Measurements from ENCODE around the gene IL36G. TPM values are rescaled to one million over a fixed set of nuclear protein-coding genes. Genes with fewer than 3 reads are reported as not detected.
"Not testable (repeated sequence)": the region's sequence is repeated elsewhere in the genome, so short reads cannot be mapped to it uniquely, and the experiment has no call there.

IL36G gene
- total RNA-seq = not detected

- ATAC-seq (ENCODE audit: low FRiP score) (no peak), DNase-seq (ENCODE audit: low spot score) (no peak)
- no peak for TF ChIP-seq CTCF (IDR thresholded peaks at IDR 0.05)
These were observed at the start of gene IL36G for GRCh38 chr2:112977559-112978056. Gene IL36G (plus strand): TSS chr2:112978006. CDS start chr2:112978639, 633 bp downstream.

GRCh38 chr2:112933261-112933660, 44.5 kb upstream of the IL36G start:
- ATAC-seq (ENCODE audit: low FRiP score) (no peak), DNase-seq (ENCODE audit: low spot score) (no peak)

GRCh38 chr2:112934117-112934516, 43.7 kb upstream of the IL36G start:
- not testable (repeated sequence) for ATAC-seq (ENCODE audit: low FRiP score)

More at GRCh38 chr2:112933261-112933660, 44.5 kb upstream of the IL36G start:
- no peak for TF ChIP-seq CTCF (IDR thresholded peaks at IDR 0.05)

GRCh38 chr2:112936927-112937232, 40.9 kb upstream of the IL36G start:
- DNase-seq (ENCODE audit: low spot score) = no peak
- TF ChIP-seq CTCF (IDR thresholded peaks at IDR 0.05) = no peak
- ATAC-seq (ENCODE audit: low FRiP score) = no peak

More at GRCh38 chr2:112934117-112934516, 43.7 kb upstream of the IL36G start:
- not testable (repeated sequence) for DNase-seq (ENCODE audit: low spot score)

GRCh38 chr2:112938904-112939303, 38.9 kb upstream of the IL36G start:
- DNase-seq (ENCODE audit: low spot score) (no peak), ATAC-seq (ENCODE audit: low FRiP score) (no peak)
- TF ChIP-seq CTCF (IDR thresholded peaks at IDR 0.05) = no peak

- ATAC-seq (ENCODE audit: low FRiP score) (no peak), DNase-seq (ENCODE audit: low spot score) (no peak)
- no peak for TF ChIP-seq CTCF (IDR thresholded peaks at IDR 0.05)
These were observed 38.4 kb upstream of the IL36G start for GRCh38 chr2:112939425-112939824.

GRCh38 chr2:112940859-112941625, 36.8 kb upstream of the IL36G start:
- no peak for ATAC-seq (ENCODE audit: low FRiP score)
- TF ChIP-seq CTCF (IDR thresholded peaks at IDR 0.05) = no peak
- DNase-seq (ENCODE audit: low spot score) = no peak
